ENCODE data around the gene COL8A1.

DNA sequence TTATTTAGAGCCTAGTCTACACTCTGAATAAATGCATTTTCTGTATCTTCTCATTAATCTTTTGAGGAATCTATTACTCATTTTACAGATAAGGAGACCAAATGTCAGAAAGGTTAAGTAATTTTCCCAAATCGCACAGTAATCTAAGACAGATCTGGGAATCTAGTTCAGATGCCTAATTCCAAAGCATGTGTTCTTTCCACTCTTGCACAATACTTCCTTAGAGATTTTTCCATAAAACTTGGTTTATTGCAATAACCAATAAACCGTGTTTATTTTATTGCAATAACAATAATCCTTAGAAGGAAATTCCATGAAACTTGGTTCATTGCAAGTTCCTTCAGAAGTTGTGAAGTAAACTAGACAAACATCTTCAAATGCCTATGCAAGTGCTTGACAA, 17.4 kb upstream of the COL8A1 start:
- TF ChIP-seq, protein P1, sequence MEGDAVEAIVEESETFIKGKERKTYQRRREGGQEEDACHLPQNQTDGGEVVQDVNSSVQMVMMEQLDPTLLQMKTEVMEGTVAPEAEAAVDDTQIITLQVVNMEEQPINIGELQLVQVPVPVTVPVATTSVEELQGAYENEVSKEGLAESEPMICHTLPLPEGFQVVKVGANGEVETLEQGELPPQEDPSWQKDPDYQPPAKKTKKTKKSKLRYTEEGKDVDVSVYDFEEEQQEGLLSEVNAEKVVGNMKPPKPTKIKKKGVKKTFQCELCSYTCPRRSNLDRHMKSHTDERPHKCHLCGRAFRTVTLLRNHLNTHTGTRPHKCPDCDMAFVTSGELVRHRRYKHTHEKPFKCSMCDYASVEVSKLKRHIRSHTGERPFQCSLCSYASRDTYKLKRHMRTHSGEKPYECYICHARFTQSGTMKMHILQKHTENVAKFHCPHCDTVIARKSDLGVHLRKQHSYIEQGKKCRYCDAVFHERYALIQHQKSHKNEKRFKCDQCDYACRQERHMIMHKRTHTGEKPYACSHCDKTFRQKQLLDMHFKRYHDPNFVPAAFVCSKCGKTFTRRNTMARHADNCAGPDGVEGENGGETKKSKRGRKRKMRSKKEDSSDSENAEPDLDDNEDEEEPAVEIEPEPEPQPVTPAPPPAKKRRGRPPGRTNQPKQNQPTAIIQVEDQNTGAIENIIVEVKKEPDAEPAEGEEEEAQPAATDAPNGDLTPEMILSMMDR (IDR thresholded peaks at IDR 0.05; ENCODE audit: insufficient read depth, low read depth, low read length): no peak
- TF ChIP-seq EZH2 (IDR thresholded peaks at IDR 0.05; ENCODE audit: insufficient read depth, low read length): no peak
